ENCODE results near the gene TRAPPC3.

Gene TRAPPC3

GRCh38 chr1:36095760-36096405, 53.4 kb downstream of the TRAPPC3 start:
- no peak for TF ChIP-seq EZH2phosphoT487 (conservative IDR thresholded peaks at IDR 0.05; ENCODE audit: low read length)
- no peak for TF ChIP-seq CTCF (IDR thresholded peaks at IDR 0.05; ENCODE audit: insufficient read depth, low read length, poor library complexity, severe bottlenecking)
- H3F3A ChIP-seq (ENCODE audit: insufficient read depth), result no peaks in the 10 kb centered on the region
- H3K9me2 ChIP-seq (replicated peaks; ENCODE audit: insufficient read depth, low read length), result no peaks in the 10 kb centered on the region
- no peak overlapping the region for H2AFZ ChIP-seq (ENCODE audit: low read depth, low read length, severe bottlenecking)
- no peaks in the 10 kb centered on the region for H3K36me3 ChIP-seq (ENCODE audit: low read length)
- H3K27me3 ChIP-seq (ENCODE audit: low read length), result no peaks in the 10 kb centered on the region
- no peaks in the 10 kb centered on the region for H3K79me2 ChIP-seq (ENCODE audit: insufficient read depth, low read length)
- no peak overlapping the region for H3K9ac ChIP-seq (ENCODE audit: low read length)
- H3K4me2 ChIP-seq (ENCODE audit: low read depth, low read length, poor library complexity, severe bottlenecking), result no peak overlapping the region
- no peak overlapping the region for H3K27ac ChIP-seq (ENCODE audit: low read depth, low read length)
- H4K20me1 ChIP-seq (ENCODE audit: low read depth, low read length), result no peaks in the 10 kb centered on the region
- H3K4me3 ChIP-seq (ENCODE audit: insufficient read depth, low read length, poor library complexity, severe bottlenecking), result no peak overlapping the region
- H3K9me3 ChIP-seq (ENCODE audit: insufficient read depth, low read length), result no peaks in the 10 kb centered on the region

- H3F3A ChIP-seq (ENCODE audit: insufficient read depth), result no peaks in the 10 kb centered on the region
- no peak overlapping the region for H3K4me3 ChIP-seq (ENCODE audit: insufficient read depth, low read length, poor library complexity, severe bottlenecking)
- TF ChIP-seq EZH2phosphoT487 (conservative IDR thresholded peaks at IDR 0.05; ENCODE audit: low read length) (no peak), CTCF (IDR thresholded peaks at IDR 0.05; ENCODE audit: insufficient read depth, low read length, poor library complexity, severe bottlenecking) (no peak)
- no peaks in the 10 kb centered on the region for H3K9me3 ChIP-seq (ENCODE audit: insufficient read depth, low read length)
- no peak overlapping the region for H3K4me2 ChIP-seq (ENCODE audit: low read depth, low read length, poor library complexity, severe bottlenecking)
- H3K9me2 ChIP-seq (replicated peaks; ENCODE audit: insufficient read depth, low read length), result no peaks in the 10 kb centered on the region
- peaks cover 7% of the 10 kb centered on the region for H3K79me2 ChIP-seq (ENCODE audit: insufficient read depth, low read length)
- no peak overlapping the region for H3K27ac ChIP-seq (ENCODE audit: low read depth, low read length)
- no peaks in the 10 kb centered on the region for H3K36me3 ChIP-seq (ENCODE audit: low read length)
- H4K20me1 ChIP-seq (ENCODE audit: low read depth, low read length), result no peaks in the 10 kb centered on the region
- H3K9ac ChIP-seq (ENCODE audit: low read length), result no peak overlapping the region
- no peak overlapping the region for H2AFZ ChIP-seq (ENCODE audit: low read depth, low read length, severe bottlenecking)
- H3K27me3 ChIP-seq (ENCODE audit: low read length), result no peaks in the 10 kb centered on the region
These were observed 54.6 kb downstream of the TRAPPC3 start for GRCh38 chr1:36094621-36095061.

GRCh38 chr1:36093929-36094328, 55.4 kb downstream of the TRAPPC3 start:
- H3K9me2 ChIP-seq (replicated peaks; ENCODE audit: insufficient read depth, low read length), result no peaks in the 10 kb centered on the region
- no peaks in the 10 kb centered on the region for H3F3A ChIP-seq (ENCODE audit: insufficient read depth)
- no peaks in the 10 kb centered on the region for H4K20me1 ChIP-seq (ENCODE audit: low read depth, low read length)
- TF ChIP-seq CTCF (IDR thresholded peaks at IDR 0.05; ENCODE audit: insufficient read depth, low read length, poor library complexity, severe bottlenecking), result no peak
- no peak for TF ChIP-seq EZH2phosphoT487 (conservative IDR thresholded peaks at IDR 0.05; ENCODE audit: low read length)
- H3K36me3 ChIP-seq (ENCODE audit: low read length), result no peaks in the 10 kb centered on the region
- H3K4me2 ChIP-seq (ENCODE audit: low read depth, low read length, poor library complexity, severe bottlenecking), result no peak overlapping the region
- no peak overlapping the region for H2AFZ ChIP-seq (ENCODE audit: low read depth, low read length, severe bottlenecking)
- no peak overlapping the region for H3K27ac ChIP-seq (ENCODE audit: low read depth, low read length)
- peaks cover 14% of the 10 kb centered on the region for H3K79me2 ChIP-seq (ENCODE audit: insufficient read depth, low read length)
- no peak overlapping the region for H3K4me3 ChIP-seq (ENCODE audit: insufficient read depth, low read length, poor library complexity, severe bottlenecking)
- no peak overlapping the region for H3K9ac ChIP-seq (ENCODE audit: low read length)
- H3K9me3 ChIP-seq (ENCODE audit: insufficient read depth, low read length), result no peaks in the 10 kb centered on the region
- H3K27me3 ChIP-seq (ENCODE audit: low read length), result no peaks in the 10 kb centered on the region

All from SU-DHL-6 (cell line).